T-helper 9 cell (primary cell): ENCODE data around the gene NUDT21.
A peak's percentile ranks its signal among the peaks of the same experiment; 100 is the strongest.

ENCODE experiments used
- DNase-seq: peaks from one replicate; pipeline ENCODE4 v3.0.0-alpha.2; 2020

Gene NUDT21

GRCh38 chr16:56460101-56460500, 9.0 kb upstream of the NUDT21 start:
- DNase-seq, result no peak

- no peak for DNase-seq
Observed at GRCh38 chr16:56457927-56458470, 6.9 kb upstream of the NUDT21 start.

GRCh38 chr16:56451753-56452689, 889 bp upstream of the NUDT21 start:
- DNase-seq, result no peak

DNA sequence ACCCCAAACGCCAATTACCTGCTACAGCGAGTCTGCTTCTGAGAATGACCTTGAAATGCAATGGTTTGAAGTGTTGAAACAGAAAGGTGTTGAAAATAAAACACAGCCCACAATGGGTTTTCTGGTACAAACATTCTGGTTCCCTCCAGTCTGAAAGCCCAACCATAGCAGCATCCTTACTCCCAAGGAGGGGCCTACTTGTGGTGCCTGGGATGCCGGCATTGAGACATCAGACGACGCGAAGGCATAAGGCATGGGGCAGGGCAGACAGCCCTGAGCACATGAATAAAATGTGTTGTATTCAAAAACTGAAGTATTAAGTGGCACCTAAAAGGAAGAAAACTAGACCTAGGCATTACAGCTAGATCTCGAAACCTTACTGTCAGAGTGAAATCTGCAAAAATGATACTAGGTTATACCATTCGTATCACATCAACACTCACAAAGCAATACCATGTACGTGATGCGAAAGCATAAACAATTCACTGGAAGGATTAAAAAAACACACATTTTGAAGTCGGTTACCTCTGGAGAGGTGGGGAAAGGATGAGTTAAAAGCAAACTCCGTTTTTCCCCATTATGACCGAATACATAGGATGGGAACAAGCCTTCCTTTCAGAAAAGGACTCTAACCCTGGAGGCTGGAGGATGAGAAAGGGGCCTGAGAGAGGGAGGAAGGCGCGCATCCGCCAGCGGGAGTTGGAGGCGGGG, 702 bp downstream of the NUDT21 start:
- DNase-seq, result no peak

- no peak for DNase-seq
Observed at GRCh38 chr16:56448005-56448404, 3.1 kb downstream of the NUDT21 start.

DNA sequence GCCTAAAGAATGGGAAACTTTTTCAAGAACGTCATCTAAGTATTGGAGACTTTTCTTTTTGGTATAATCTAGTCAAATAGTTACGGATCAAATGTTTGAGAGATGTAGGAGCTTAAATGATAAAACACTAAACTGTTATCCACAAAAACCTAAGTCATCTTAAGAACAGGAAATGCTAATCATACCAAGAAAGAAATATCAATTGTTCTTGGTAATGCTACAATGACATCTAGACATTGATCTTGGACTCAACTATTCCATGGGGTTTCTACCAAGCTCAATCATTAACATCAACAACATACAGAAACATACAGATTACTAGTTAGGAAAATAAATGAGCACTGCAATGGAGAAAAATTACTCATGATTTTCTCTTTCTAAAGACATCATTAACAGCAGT, 3.8 kb downstream of the NUDT21 start:
- no peak for DNase-seq

GRCh38 chr16:56438038-56438437, 13.1 kb downstream of the NUDT21 start:
- no peak for DNase-seq

DNA sequence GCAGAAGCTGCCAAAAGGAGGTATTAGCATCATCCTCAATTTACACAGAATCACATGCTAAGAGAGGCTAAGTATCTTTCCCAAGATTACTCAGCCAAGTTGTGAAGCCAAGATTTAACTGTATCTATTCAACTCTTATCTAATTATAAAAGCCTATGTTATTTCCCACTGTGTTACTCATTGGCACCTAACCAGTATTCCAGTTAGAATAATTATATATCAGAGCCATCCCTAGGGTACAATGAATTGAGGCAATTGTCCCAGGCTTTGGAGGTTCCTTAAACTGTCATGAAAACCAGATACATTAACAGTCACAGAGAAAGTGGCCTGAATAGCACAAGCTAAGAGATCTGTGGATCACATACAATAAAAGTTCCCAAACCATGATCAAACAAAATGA, 14.9 kb downstream of the NUDT21 start:
- no peak for DNase-seq

DNA sequence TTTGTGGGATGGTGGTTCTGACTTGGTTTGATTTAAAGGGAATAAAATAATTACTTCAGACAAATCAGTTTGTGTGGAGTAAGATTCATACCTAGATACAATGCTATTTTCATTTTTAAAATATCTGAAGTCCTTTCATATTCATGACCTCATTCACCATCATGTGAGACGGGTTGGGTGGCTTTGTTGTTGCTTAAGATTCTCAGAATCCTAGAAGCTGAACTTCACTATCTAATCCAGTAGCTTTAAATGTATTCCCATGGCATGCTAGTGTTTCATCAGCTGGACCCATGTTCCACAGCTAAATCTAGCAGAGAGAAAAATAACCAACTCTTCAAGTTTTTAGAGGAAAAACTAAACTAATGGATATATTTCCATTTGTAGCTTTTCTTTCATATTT, 23.0 kb downstream of the NUDT21 start:
- no peak for DNase-seq

GRCh38 chr16:56426585-56426984, 24.5 kb downstream of the NUDT21 start:
- no peak for DNase-seq

- DNase-seq, result peak; percentile 55
Observed at GRCh38 chr16:56425439-56425832, 25.7 kb downstream of the NUDT21 start, which contains the start of gene AMFR. Gene AMFR (minus strand): TSS chr16:56425545. CDS start chr16:56425327, 218 bp downstream.

DNA sequence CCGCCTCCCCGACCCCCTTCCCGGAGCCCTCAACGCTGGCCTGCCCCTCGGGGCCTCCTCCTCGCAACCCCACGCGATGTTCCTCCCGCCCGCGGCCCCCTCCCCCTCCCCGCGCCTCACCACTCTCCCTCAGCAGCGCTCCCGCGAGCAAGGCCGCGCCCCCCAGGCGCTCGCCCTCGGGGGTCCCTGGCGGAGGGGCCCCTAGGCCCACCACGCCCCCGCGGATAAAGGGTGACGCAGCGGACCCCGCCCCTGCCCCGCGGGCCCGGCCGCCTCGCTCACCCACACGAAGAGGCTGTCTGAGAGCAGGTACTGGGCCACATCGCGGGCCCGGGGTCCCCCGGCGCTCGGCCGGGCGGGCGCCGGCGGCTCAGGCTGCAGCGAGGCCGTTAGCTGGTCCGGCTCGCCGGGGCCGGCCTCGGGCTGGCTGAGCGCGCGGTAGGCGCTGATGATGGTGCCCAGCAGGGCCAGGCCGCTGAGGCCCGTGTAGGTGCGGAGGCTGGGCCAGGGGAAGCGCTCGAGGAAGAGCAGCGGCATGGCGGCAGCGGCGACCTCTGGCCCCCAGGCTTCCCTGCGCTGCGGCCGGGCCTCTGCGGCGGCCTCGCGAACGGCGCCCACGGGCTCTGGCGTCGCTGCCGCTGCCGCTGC, 26.2 kb downstream of the NUDT21 start:
- DNase-seq, result peak; percentile 33

DNA sequence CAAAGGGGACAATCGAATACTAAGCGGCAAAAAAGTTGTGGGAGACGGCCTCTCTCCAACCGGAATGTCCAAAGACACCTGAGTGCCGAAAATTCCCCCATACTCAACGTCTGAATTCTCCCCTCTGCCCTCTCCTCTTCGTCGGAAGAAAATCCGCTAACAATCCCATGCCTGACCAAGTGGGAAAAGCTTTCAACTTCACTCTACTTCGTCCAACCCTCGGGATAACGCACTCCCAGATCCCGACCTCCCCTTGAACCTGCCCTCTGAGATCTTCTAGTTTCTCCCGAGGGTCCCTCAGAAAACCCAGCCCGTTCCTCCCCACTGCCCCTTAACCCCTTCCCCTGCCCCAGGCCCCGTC, 26.7 kb downstream of the NUDT21 start:
- DNase-seq, result no peak

DNA sequence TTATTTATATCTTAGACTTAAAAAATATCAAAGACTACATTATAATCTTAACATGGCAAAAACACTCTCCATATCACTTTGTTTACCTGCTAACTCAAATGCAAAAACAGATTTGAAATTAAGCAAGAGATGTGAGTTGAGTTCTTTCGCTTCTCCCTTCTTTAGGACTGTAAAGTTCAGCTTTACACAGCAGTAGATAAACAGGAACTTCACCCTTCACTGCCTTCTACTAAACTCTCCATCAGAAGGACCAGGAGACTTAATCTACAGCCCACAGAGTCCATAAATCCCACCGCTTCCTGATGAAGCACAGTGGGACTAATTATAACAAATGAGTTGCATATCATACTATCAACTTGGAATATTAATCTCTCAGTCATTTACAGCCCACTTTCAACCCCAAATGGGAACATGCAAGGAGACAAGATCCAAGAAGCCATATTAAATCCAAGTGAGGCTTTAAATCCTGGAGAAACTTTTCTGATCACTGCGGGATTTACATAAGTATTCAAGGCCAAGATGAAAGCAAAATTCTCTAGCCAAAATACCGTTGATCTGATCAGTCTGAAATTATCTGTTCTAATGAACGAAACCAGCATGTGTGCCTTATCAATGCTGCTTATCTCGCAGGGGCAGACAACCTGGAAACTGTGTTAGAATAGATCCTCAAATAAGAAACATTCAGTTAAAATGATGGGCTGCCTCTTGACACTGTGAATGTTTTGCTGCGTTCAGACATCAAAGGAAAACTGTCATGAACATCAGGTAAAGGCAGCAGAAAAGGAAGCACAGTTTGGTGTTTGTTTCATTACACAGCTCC, 27.3 kb downstream of the NUDT21 start:
- DNase-seq, result no peak

GRCh38 chr16:56422896-56423441, 28.2 kb downstream of the NUDT21 start:
- DNase-seq, result no peak

GRCh38 chr16:56421976-56422669, 29.0 kb downstream of the NUDT21 start:
- no peak for DNase-seq

GRCh38 chr16:56421313-56421712, 29.8 kb downstream of the NUDT21 start:
- DNase-seq, result no peak

DNA sequence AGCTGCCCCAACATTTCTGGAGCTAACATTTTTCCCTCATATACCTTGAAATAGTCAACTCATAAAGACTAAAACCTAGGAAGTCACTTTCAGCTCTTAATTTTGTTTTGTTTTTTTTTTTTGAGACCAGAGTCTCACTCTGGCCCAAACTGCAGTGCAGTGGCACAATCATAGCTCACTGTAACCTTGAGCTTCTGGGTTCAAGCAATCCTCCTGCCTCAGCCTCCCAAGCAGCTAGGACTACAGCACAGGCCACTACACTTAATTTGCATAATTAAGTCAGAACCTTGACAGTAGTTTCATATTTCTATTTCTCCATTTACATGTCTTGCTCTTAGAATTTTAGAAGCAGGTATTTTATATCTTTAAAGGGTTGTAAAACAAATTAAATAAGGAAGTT, 30.5 kb downstream of the NUDT21 start:
- no peak for DNase-seq

DNA sequence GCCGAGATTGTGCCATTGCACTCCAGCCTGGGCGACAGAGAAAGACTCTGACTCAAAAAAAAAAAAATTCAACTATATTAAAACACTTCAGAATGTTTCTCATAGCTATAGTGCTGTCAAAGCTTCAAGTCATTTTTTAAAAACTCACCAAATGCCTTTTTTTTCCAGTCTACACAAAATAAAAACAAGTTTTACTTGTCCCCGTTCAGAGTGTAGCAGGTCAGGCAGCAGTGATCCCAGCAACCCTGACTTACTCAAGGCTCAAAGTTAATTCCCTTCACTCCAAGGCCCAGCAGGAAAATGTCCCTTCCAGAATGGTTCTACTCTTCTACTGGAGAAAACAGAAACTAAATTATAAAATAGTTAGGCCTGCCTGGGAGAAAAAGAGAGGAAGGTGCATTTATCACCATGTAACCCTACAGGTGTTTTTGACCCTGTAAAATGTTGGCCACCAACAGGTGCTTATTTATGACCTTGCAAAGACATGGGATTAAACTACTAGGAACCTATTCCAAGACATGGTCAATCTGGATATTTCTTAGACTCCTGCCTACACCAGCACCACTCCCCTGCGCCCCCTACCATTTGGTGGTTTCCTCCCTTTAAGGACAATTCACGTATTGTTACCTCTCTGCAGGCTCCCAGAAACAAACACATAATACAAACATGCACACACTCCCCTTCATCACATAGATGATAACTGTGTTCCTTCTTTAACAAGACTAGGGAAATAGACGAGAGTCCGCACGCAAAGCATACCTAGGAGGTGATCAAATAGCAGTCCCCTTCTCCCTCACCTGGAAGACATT, 31.2 kb downstream of the NUDT21 start:
- no peak for DNase-seq

DNA sequence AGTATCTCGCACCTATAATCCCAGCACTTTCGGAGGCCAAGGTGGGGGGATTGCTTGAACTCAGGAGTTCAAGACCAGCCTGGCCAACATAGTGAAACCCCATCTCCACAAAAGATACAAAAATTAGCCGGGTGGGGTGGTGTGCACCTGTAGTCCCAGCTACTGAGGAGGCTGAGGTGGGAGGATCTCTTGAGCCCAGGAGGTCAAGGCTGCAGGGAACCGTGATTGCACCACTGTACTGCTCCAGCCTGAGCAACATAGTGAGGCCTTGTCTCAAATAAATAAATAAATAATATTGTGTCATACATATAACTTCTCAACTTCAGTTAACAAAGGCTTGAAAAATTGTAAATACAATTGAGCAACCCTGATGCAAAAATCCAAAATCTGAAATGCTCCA, 34.0 kb downstream of the NUDT21 start:
- no peak for DNase-seq

DNA sequence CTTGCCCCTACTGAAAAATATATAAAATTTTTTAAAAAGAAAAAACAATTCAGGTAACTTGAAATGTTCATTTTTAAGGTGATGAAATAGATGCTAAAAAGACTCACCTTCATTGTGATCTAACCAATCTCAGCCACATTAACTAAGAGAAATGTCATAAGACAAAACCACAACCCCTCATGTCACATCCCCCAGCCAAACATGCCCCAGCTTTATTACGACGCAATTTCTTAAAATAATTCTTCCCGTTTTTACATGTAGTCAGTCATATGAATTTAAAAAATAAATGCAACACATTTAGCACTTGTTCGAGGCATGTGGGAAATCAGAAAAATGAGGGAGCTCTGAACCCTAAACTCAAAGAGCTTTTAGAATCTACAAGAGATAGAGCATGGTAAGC, 35.3 kb downstream of the NUDT21 start:
- no peak for DNase-seq
